HEK293 (cell line): ENCODE results near the gene FBXW10.
"Not testable (repeated sequence)": the region's sequence is repeated elsewhere in the genome, so short reads cannot be mapped to it uniquely, and the experiment has no call there.

Experiments used
- AEBP2 ChIP-seq: fragments of 450-650 bp; formaldehyde crosslinking; IDR thresholded peaks from 2 replicates; pipeline ENCODE4 v1.5.1; 2016; ENCODE audit warnings: missing biosample characterization, missing genetic modification characterization, borderline replicate concordance
- CTCF ChIP-seq: fragments of 450-650 bp; formaldehyde crosslinking; IDR thresholded peaks from 2 replicates; pipeline ENCODE4 v1.5.1; 2016; ENCODE audit warnings: missing biosample characterization, missing genetic modification characterization
- KLF8 ChIP-seq: fragments of 450-650 bp; formaldehyde crosslinking; IDR thresholded peaks from 2 replicates; pipeline ENCODE4 v1.5.1; 2016; ENCODE audit warnings: missing biosample characterization, missing genetic modification characterization
- MZF1 ChIP-seq: fragments of 450-650 bp; formaldehyde crosslinking; IDR thresholded peaks from 2 replicates; pipeline ENCODE4 v1.5.1; 2017; ENCODE audit warnings: missing biosample characterization, missing genetic modification characterization, borderline replicate concordance
- REST ChIP-seq: fragments of 450-650 bp; formaldehyde crosslinking; IDR thresholded peaks from 2 replicates; pipeline ENCODE4 v1.5.1; 2016; ENCODE audit warnings: missing biosample characterization, missing genetic modification characterization
- ZNF114 ChIP-seq: fragments of 450-650 bp; formaldehyde crosslinking; IDR thresholded peaks from 2 replicates; pipeline ENCODE4 v1.5.0; 2017; ENCODE audit warnings: missing biosample characterization, missing genetic modification characterization
- ZNF140 ChIP-seq: fragments of 450-650 bp; formaldehyde crosslinking; IDR thresholded peaks from 2 replicates; pipeline ENCODE4 v1.5.1; 2016; ENCODE audit warnings: missing biosample characterization, missing genetic modification characterization
- ZNF626 ChIP-seq: fragments of 450-650 bp; sonication (Bioruptor Pico); formaldehyde crosslinking; IDR thresholded peaks from 2 replicates; pipeline ENCODE4 v1.5.1; 2018; ENCODE audit warnings: missing biosample characterization, missing genetic modification characterization, inconsistent platforms
- TF ChIP-seq, protein P1 (sequence below): fragments of 450-650 bp; formaldehyde crosslinking; IDR thresholded peaks from 2 replicates; pipeline ENCODE4 v1.5.1; 2017; ENCODE audit warnings: missing biosample characterization, missing genetic modification characterization

- TF ChIP-seq ZNF626; ZNF140 (tag by site-specific recombination); CTCF (tag by site-specific recombination); AEBP2 (tag by site-specific recombination); REST (tag by site-specific recombination); MZF1 (tag by site-specific recombination); ZNF114 (tag by site-specific recombination); KLF8 (tag by site-specific recombination): not testable (repeated sequence)
- TF ChIP-seq, protein P1, sequence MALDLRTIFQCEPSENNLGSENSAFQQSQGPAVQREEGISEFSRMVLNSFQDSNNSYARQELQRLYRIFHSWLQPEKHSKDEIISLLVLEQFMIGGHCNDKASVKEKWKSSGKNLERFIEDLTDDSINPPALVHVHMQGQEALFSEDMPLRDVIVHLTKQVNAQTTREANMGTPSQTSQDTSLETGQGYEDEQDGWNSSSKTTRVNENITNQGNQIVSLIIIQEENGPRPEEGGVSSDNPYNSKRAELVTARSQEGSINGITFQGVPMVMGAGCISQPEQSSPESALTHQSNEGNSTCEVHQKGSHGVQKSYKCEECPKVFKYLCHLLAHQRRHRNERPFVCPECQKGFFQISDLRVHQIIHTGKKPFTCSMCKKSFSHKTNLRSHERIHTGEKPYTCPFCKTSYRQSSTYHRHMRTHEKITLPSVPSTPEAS (tag by site-specific recombination), result not testable (repeated sequence)
Observed at GRCh38 chr17:18794841-18795240, 51.0 kb downstream of the FBXW10 start.
